Left lung (tissue), 10 donors: ENCODE data around the gene POU1F1. TPM values are rescaled to one million over a fixed set of nuclear protein-coding genes. Genes with fewer than 3 reads are reported as not detected.

Experiments used
- ATAC-seq: fragments of 200-7000 bp; cut with Tn5 transposase; one replicate; pipeline ENCODE4 v1.9.1; 2020; ENCODE audit warnings: moderate library complexity
- DNase-seq, 4 donors: peaks; one replicate each; pipeline ENCODE4 v3.0.0-alpha.2; 2013 to 2020
- H3K27ac ChIP-seq, 2 donors: fragments of 200-600 bp; sonication (generic) in 1 of 2; one replicate each; pipeline versions ENCODE4 v1.5.0 to v1.8.0; 2020 to 2021
- H3K27me3 ChIP-seq, 2 donors: fragments of 200-600 bp; sonication (generic) in 1 of 2; one replicate each; pipeline versions ENCODE4 v1.5.0 to v1.8.0; 2020 to 2021
- H3K36me3 ChIP-seq, 2 donors: fragments of 200-600 bp; sonication (generic) in 1 of 2; one replicate each; pipeline versions ENCODE4 v1.5.0 to v1.8.0; 2020 to 2021
- H3K4me1 ChIP-seq, 2 donors: fragments of 200-600 bp; one replicate each; pipeline ENCODE4 v1.8.0; 2021
- H3K4me3 ChIP-seq, 2 donors: fragments of 200-600 bp; sonication (generic) in 1 of 2; one replicate each; pipeline versions ENCODE4 v1.5.0 to v1.8.0; 2020 to 2021; ENCODE audit warnings: mild to moderate bottlenecking in 1 of 2
- H3K9me3 ChIP-seq, 2 donors: fragments of 200-600 bp; sonication (generic) in 1 of 2; one replicate each; pipeline versions ENCODE4 v1.5.0 to v1.8.0; 2020 to 2021
- CTCF ChIP-seq, 2 donors: fragments of 200-600 bp; sonication (generic) in 1 of 2; IDR thresholded peaks; one replicate each; pipeline versions ENCODE4 v1.5.0 to v1.8.0; 2021; ENCODE audit warnings: antibody characterized with exemption in 2 of 2
- intact Hi-C, 2 donors: fragments of 100-400 bp; cut with DNase I; formaldehyde crosslinking; loops; one replicate each; pipeline versions ENCODE4 v1.11.2 to v1.14.2; 2022
- polyA plus RNA-seq, 6 donors: library from polyadenylated mRNA; unstranded; fragments of 120-200 nt; gene quantifications; one replicate each; pipeline ENCODE4 v1.2.1, GENCODE V29; 2013; ENCODE audit not compliant: insufficient read length in 6 of 6
- total RNA-seq, 2 donors: library from RNA; stranded (reverse); fragmentation: NEBNext Ultra II Directional; extraction: Animal tissue kit (Norgen Biotek cat#: 25700); gene quantifications; one replicate each; pipeline ENCODE4 v1.2.1, GENCODE V29; 2021
- donor health status: DM: no; HTN: yes; CAD: no.
- donor health status: DM: no; HTN: no; CAD: no.

The POU1F1 gene
- total and polyA plus RNA-seq, 8 donors, result 0.17 TPM; not detected in 7

- Histone ChIP-seq H3K27ac (no peak overlapping the region), H3K4me3 (no peak overlapping the region), H3K27me3 (no peaks in the 10 kb centered on the region), H3K36me3 (no peaks in the 10 kb centered on the region), H3K4me1 (no peaks in the 10 kb centered on the region), H3K9me3 (no peaks in the 10 kb centered on the region)
- intact Hi-C loops, result no loop called here
- no peak for TF ChIP-seq CTCF (IDR thresholded peaks at IDR 0.05)
- no peak for ATAC-seq
- no peak for DNase-seq
Observed at GRCh38 chr3:87317779-87318178, 41.4 kb upstream of the POU1F1 start.

- no peak for TF ChIP-seq CTCF (IDR thresholded peaks at IDR 0.05)
- Histone ChIP-seq H3K4me3 (no peak overlapping the region), H3K27ac (no peak overlapping the region), H3K4me1 (no peaks in the 10 kb centered on the region), H3K9me3 (no peaks in the 10 kb centered on the region), H3K36me3 (no peaks in the 10 kb centered on the region), H3K27me3 (no peaks in the 10 kb centered on the region)
- ATAC-seq (no peak), DNase-seq (no peak)
- intact Hi-C loops, result no loop called here
Observed at GRCh38 chr3:87313641-87314040, 37.3 kb upstream of the POU1F1 start.

- Histone ChIP-seq H3K4me3 (no peak overlapping the region), H3K4me1 (no peaks in the 10 kb centered on the region), H3K27me3 (no peaks in the 10 kb centered on the region), H3K27ac (no peak overlapping the region), H3K9me3 (no peaks in the 10 kb centered on the region), H3K36me3 (no peaks in the 10 kb centered on the region)
- intact Hi-C loops, result no loop called here
- ATAC-seq (no peak), DNase-seq (no peak)
- no peak for TF ChIP-seq CTCF (IDR thresholded peaks at IDR 0.05)
Observed at GRCh38 chr3:87311309-87311708, 34.9 kb upstream of the POU1F1 start.

- intact Hi-C loops, result no loop called here
- Histone ChIP-seq H3K36me3 (no peaks in the 10 kb centered on the region), H3K4me1 (no peaks in the 10 kb centered on the region), H3K27me3 (no peaks in the 10 kb centered on the region), H3K9me3 (peaks cover 0 to 1% of the 10 kb centered on the region in 2 donors), H3K27ac (no peak overlapping the region), H3K4me3 (no peak overlapping the region)
- DNase-seq, result no peak
- no peak for ATAC-seq
- TF ChIP-seq CTCF (IDR thresholded peaks at IDR 0.05), result no peak
Observed at GRCh38 chr3:87309601-87310000, 33.2 kb upstream of the POU1F1 start.

GRCh38 chr3:87307805-87308204 lies 31.4 kb upstream of the POU1F1 start:
- DNase-seq (no peak), ATAC-seq (no peak)
- H3K27ac ChIP-seq, result no peak overlapping the region
- H3K9me3 ChIP-seq, result peaks cover 0 to 1% of the 10 kb centered on the region in 2 donors
- no peaks in the 10 kb centered on the region for H3K4me1 ChIP-seq
- no peak overlapping the region for H3K4me3 ChIP-seq
- no peaks in the 10 kb centered on the region for H3K36me3 ChIP-seq
- intact Hi-C loops, result no loop called here
- TF ChIP-seq CTCF (IDR thresholded peaks at IDR 0.05), result no peak
- no peaks in the 10 kb centered on the region for H3K27me3 ChIP-seq
